AG10803 (cell line): Measurements from ENCODE around the gene ERAS.

ENCODE experiments used
- DNase-seq: peaks from one replicate; pipeline ENCODE4 v3.0.0; 2010; ENCODE audit warnings: low read depth
- H3K4me3 ChIP-seq: 2 replicates; pipeline ENCODE4 v1.5.1; 2011; ENCODE audit warnings: mild to moderate bottlenecking, low read length, control low read depth
- TF ChIP-seq, protein P1 (sequence below): conservative IDR thresholded peaks from 2 replicates; pipeline ENCODE4 v1.5.1; 2011; ENCODE audit warnings: mild to moderate bottlenecking, low read length, control low read depth, inconsistent platforms

The ERAS gene, protein sequence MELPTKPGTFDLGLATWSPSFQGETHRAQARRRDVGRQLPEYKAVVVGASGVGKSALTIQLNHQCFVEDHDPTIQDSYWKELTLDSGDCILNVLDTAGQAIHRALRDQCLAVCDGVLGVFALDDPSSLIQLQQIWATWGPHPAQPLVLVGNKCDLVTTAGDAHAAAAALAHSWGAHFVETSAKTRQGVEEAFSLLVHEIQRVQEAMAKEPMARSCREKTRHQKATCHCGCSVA

DNA sequence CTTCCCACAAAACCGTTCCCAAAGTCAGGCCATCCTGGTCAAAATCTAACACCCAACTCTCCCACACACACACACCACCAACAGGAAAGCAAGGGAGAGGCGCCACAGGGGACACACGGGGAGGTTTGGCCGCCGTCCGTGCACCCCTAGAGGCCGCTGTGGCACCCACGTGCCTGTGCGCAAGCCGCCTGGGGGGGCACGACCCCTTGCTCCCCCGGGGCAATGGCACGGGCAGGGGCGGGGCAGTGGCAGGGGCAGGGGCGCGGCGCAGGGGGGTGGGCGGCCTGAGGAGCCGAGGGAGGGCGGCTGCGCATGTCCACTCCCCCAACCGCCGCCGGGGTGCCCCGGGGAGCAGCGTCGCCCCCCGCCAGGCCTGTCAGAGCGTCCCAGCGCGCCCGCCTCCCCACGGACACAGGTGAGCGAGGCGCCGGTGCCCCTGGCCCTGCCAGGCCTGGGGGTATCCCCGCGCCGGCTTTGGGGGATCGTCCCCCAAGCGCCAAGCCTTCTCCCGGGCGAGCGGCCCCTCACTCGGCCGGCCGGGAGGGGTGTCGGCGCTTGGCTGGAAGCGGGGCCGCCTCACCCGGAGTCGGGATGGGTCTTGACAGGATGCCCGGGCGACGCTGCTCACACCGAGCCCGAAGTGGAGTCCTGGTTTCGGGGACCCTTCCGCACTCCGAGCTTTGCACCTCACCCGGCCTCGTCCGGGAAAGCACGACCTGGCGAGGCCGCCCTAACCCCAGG lies at the start of gene ERAS:
Gene ERAS (plus strand): TSS at position 379 of the 741 bp plus-strand sequence. CDS start 2,611 bp downstream, outside the sequence.
- no peak for DNase-seq
- TF ChIP-seq, protein P1, sequence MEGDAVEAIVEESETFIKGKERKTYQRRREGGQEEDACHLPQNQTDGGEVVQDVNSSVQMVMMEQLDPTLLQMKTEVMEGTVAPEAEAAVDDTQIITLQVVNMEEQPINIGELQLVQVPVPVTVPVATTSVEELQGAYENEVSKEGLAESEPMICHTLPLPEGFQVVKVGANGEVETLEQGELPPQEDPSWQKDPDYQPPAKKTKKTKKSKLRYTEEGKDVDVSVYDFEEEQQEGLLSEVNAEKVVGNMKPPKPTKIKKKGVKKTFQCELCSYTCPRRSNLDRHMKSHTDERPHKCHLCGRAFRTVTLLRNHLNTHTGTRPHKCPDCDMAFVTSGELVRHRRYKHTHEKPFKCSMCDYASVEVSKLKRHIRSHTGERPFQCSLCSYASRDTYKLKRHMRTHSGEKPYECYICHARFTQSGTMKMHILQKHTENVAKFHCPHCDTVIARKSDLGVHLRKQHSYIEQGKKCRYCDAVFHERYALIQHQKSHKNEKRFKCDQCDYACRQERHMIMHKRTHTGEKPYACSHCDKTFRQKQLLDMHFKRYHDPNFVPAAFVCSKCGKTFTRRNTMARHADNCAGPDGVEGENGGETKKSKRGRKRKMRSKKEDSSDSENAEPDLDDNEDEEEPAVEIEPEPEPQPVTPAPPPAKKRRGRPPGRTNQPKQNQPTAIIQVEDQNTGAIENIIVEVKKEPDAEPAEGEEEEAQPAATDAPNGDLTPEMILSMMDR = no peak
- no peak within 1 kb of the TSS for H3K4me3 ChIP-seq

DNA sequence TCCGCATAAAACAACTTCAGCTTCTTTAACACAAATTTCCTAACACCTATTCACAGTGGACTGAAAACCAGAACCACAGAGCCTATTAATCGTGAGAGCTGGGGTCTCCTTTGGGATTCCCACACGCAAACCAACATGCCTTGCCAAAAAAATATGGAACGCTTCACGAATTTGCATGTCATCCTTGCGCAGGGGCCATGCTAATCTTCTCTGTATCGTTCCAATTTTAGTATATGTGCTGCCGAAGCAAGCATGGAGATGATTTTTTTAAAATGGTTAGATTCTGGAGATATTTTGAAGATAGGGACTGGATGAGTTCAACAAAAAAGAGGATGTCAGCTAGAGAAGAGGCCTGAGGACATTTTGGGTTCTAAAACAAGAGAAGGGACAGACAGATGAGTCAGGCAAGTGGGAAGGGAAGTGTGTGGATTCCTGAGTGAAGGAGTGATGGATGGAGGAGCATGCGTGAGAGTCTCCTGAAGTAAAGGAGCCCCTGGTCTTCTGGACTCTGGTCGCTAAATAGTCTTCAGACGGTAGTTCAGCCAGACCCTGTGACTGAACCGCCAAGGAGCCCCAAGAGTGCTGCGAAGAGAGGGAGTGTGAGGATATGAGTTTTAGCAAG lies 49.4 kb upstream of the ERAS start:
- no peak for DNase-seq
- TF ChIP-seq, protein P1 = no peak
- no peak overlapping the region for H3K4me3 ChIP-seq

DNA sequence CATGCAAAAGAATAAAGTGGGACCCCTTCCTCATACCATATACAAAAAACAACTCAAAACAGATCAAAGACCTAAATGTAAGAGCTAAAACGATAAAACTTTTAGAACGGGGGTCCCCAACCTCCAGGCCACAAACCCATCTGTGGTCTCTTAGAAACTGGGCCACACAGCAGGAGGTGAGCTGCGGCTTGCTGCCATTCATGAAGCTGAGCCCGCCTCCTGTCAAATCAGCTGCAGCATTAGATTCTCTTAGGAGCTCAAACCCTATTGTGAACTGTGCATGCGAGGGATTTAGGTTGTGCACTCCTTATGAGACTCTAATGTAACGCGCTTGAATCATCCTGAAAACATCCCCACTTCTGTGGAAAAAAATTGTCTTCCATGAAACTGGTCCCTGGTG lies 46.9 kb upstream of the ERAS start:
- no peak overlapping the region for H3K4me3 ChIP-seq
- TF ChIP-seq, protein P1 = no peak
- no peak for DNase-seq

DNA sequence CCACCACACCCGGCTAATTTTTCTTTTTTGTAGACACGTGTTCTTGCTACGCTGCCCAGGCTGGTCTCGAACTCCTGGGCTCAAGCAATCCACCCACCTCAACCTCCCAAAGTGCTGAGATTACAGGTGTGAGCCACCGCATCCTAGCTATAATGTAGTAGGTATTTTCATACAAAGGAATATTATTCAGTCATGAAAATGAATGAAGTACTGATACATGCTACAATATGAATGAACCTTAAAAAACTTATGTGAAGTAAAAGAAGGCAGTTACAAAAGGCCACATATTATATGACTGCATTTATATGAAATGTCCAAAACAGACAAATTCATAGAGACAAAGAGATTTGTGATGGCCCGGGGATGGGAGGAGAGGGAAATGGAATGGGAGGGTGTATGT lies 44.6 kb upstream of the ERAS start:
- TF ChIP-seq, protein P1 = no peak
- no peak for DNase-seq
- H3K4me3 ChIP-seq = no peak overlapping the region

DNA sequence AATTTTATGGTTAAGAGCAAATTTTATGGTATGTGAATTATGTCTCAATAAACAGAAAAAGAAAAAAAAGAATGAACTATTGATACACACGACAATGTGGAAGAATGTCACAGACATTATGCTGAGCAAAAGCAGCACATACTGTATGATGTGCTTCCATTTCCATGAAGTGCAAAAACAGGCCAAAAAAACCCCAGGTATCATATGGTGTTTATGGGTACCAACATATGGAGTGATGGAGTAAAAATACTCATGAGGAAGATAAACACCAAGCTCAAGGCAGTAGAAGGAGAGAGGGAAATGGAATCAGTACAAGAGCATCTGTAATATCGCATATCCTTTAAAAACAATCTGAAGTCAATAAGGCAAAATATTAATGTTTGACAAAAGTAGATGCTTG lies 44.1 kb upstream of the ERAS start:
- H3K4me3 ChIP-seq = no peak overlapping the region
- DNase-seq = no peak

DNA sequence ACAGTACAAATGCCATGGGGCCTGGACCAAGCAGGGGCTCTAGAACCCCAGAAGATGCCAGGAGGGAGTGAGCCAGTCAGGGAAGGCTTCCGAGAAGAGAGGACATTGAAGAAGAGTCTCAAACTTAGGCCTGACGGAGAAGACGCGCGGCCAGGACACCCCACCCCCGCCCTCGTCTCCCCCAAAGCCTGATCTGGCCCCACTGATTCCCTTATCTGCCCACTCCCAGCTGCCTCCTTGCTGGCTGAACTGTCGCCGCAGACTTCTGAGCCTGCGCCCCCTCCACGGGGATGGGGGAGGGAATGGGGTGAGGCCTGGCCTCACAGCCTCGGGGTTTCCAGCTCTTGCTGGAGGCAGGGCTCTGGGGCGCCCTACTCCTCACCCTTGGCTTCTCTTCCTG lies 43.5 kb upstream of the ERAS start:
- no peak for DNase-seq

More for the DNA sequence above, 44.1 kb upstream of the ERAS start:
- TF ChIP-seq, protein P1 = no peak

More for the DNA sequence above, 43.5 kb upstream of the ERAS start:
- no peak overlapping the region for H3K4me3 ChIP-seq
- TF ChIP-seq, protein P1 = no peak
